GM12874 (cell line): ENCODE measurements around the gene POLR3A.

Experiments used
- TF ChIP-seq, protein P1 (sequence below): IDR thresholded peaks from 2 replicates; pipeline ENCODE4 v1.5.1; 2011; ENCODE audit warnings: low read depth, mild to moderate bottlenecking, control low read depth, low read length, moderate library complexity; ENCODE audit not compliant: insufficient read depth

The POLR3A gene

DNA sequence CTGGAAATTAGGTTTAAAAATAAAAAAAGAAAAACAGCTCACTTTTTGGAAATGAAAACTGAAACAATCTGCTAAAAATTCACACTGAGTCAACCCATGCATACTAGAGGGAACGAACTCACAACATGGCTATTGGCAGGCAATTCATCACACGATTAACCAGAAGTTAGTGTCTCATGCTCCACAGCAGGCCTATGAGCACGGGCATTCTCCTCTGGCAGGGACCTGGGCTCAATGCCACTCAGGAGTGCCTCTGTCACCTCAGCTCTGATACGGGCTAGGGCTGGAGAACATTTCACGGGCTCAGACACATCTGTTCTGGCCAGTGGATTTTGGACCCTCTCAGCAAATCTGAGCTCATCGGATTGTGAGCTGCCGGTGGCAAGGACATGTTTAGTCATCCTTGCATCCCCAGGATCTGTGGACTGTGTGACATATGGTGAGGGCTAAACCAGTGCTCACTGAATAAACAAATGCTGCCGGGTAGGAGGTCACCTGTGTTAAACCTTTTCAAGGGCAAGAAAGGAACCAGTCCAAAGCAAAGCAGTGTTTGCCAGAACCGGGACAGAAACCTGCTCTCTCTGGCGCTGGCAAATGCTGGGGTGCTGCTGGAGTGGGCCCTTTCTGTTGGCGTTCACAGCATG is 40.1 kb downstream of the POLR3A start:
- TF ChIP-seq, protein P1, sequence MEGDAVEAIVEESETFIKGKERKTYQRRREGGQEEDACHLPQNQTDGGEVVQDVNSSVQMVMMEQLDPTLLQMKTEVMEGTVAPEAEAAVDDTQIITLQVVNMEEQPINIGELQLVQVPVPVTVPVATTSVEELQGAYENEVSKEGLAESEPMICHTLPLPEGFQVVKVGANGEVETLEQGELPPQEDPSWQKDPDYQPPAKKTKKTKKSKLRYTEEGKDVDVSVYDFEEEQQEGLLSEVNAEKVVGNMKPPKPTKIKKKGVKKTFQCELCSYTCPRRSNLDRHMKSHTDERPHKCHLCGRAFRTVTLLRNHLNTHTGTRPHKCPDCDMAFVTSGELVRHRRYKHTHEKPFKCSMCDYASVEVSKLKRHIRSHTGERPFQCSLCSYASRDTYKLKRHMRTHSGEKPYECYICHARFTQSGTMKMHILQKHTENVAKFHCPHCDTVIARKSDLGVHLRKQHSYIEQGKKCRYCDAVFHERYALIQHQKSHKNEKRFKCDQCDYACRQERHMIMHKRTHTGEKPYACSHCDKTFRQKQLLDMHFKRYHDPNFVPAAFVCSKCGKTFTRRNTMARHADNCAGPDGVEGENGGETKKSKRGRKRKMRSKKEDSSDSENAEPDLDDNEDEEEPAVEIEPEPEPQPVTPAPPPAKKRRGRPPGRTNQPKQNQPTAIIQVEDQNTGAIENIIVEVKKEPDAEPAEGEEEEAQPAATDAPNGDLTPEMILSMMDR = no peak

DNA sequence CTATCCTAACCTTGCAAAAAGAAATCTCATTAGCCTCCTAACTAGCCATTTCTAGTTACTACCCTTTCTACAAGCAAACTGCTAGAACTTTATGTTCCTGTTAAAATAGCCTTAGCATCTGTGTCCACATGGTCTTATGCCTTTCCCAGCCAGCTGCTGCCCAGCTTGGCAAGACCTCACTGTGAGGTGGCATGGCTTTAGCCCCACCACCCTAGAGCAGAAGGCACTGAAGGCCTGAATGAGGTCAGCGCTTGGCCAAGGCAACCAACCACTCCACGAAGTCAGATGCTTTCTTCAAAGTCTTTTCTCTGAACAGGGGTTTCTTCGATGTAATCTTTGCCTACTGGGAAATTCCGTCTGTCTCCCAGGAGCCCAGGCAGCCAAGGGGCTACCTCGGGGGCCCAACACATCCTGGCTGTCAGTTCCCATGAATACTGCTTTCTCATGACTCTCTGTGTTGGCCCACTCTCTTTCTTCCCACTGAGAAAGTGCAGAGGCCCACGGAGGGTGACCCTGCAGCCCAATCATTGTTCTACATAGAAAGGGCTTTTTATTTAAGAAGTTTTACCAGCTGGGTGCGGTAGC is 41.6 kb downstream of the POLR3A start:
- TF ChIP-seq, protein P1 = no peak

DNA sequence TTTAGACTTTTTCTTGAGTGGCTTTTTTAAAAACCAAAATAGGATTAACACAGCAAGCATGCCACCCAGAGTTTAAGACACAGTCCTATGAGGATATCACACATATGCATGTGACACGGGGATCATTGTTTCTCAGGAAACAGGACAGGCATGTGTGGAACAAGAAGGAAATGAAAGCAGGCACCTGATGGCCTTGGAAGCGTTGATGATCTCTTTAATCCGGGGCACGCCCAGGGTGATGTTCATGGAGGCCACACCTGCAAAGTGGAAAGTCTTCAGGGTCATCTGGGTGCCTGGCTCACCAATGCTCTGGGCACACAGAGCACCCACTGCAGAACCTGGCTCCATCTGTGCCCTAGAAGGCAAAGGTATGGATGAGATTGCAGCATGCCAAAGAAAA is 44.3 kb downstream of the POLR3A start:
- TF ChIP-seq, protein P1 = no peak

DNA sequence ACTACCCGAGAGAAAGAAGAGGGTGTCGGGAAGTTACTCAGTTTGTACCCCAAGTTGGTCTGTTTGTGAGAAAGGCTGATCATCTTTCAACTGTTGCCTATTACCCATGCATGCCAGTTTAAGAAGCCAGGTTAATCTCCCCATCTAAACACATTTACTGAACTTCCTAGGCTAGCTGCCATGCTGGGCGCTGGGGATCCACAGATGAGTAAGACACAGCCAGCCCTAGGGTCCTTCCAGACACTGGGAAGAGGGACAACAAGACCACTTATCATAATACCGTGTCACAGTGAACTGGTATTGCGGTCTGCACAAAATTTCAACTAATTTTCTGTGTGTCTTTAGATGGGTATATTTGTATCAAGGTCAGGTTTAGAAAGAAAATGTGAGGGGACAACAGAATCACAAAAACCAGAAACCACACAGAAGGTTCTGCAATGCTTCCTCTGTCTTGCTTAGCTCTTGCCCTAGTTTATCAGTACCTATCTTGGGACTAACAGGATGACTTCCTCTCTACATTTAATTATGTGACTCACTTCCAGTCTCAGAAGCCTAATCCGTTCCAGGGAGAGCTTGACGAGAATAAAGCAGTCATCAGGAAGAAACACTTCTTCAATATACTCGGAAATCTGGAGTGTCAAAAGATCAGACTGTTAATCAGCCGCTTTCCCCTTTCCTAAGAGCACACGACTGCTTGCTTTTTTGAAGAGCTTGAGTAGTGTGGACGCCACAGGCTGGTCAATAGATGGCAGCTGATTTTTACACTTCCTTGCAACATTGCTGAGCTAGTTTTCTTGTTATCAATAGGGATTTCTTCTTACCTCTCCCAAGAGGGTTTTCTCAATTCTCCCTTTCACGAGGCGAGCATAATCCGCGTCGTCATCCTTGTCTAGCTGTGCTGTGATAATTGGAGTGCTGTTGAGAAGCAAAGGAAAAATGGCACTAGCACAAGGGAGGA is 45.7 kb downstream of the POLR3A start:
- TF ChIP-seq, protein P1 = no peak

GRCh38 chr10:77981281-77981680 is 48.0 kb downstream of the POLR3A start:
- TF ChIP-seq, protein P1 = no peak

DNA sequence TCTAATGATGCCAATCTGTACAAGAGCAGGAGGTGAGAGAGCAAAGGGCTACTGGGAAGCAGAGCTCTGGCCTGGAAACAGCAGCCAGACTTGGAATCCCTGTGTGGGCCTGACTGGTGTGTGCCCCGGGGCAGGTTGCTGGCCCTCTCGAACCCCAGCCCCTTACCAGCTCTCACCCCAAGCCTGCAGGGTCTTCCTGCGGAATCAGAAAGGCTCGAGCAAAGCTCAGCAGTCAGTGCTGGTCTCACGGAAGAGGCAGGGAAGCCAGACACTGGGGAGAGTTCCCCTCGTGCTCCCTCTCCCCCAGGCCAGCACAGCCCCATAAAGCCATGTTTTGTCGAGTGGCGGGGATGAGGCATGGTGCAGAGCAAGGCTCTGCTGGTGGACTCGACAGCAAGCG is 50.1 kb downstream of the POLR3A start:
- TF ChIP-seq, protein P1 = no peak

- TF ChIP-seq, protein P1 = no peak
These were observed 51.0 kb downstream of the POLR3A start for GRCh38 chr10:77978360-77978759.
